ENCODE results near the gene SART3.

Gene SART3

GRCh38 chr12:108518716-108519496 lies 42.1 kb downstream of the SART3 start:
- no peak overlapping the region for H3K27ac ChIP-seq
- TF ChIP-seq CTCF (conservative IDR thresholded peaks at IDR 0.05) (no peak), ZFX (IDR thresholded peaks at IDR 0.05) (no peak)

- no peak overlapping the region for H3K27ac ChIP-seq
- TF ChIP-seq ZFX (IDR thresholded peaks at IDR 0.05) (no peak), CTCF (conservative IDR thresholded peaks at IDR 0.05) (no peak)
Measured at GRCh38 chr12:108518101-108518715, 42.8 kb downstream of the SART3 start.

GRCh38 chr12:108517288-108518100 lies 43.5 kb downstream of the SART3 start:
- no peak overlapping the region for H3K27ac ChIP-seq
- TF ChIP-seq CTCF (conservative IDR thresholded peaks at IDR 0.05) (no peak), ZFX (IDR thresholded peaks at IDR 0.05) (no peak)

GRCh38 chr12:108516511-108517275 lies 44.3 kb downstream of the SART3 start:
- no peak; the same call in 1 of the 2 replicates for TF ChIP-seq CTCF (conservative IDR thresholded peaks at IDR 0.05)
- no peak for TF ChIP-seq ZFX (IDR thresholded peaks at IDR 0.05)

GRCh38 chr12:108515916-108516315 lies 45.1 kb downstream of the SART3 start:
- TF ChIP-seq ZFX (IDR thresholded peaks at IDR 0.05) (no peak), CTCF (conservative IDR thresholded peaks at IDR 0.05) (no peak)
- peak overlapping the region; percentile 78 for H3K27ac ChIP-seq

More at GRCh38 chr12:108516511-108517275, 44.3 kb downstream of the SART3 start:
- H3K27ac ChIP-seq: peak overlapping the region; percentile 78; the same call in 1 of the 2 replicates

- peak within 1 kb of the TSS; percentile 78 for H3K27ac ChIP-seq
- no peak for TF ChIP-seq CTCF (conservative IDR thresholded peaks at IDR 0.05)
- TF ChIP-seq ZFX (IDR thresholded peaks at IDR 0.05): 0 out of 2 replicates have a peak, but pooled peaks have one; percentile 11
Measured at GRCh38 chr12:108514973-108515814, 45.8 kb downstream of the SART3 start, which contains the start of gene FICD. TSS of gene FICD (plus strand) at chr12:108515277. CDS start at chr12:108516973, 1,696 bp downstream.

Data from C4-2B (cell line).